OCI-LY3 (cell line): ENCODE results near the gene ABTB2.

Source experiments
- H2AFZ ChIP-seq: fragments of 200-600, 300-600 bp; shearing (Covaris generic); 2 replicates; pipeline ENCODE4 v1.6.0; 2014; ENCODE audit warnings: antibody characterized with exemption, low read depth, low read length
- H3K27ac ChIP-seq: fragments of 200-600, 300-600 bp; sonication (generic); 2 replicates; pipeline ENCODE4 v1.5.1; 2014; ENCODE audit warnings: mild to moderate bottlenecking, low read length, moderate library complexity, mixed read lengths
- H3K27me3 ChIP-seq: fragments of 200-600, 300-600 bp; sonication (generic); 2 replicates; pipeline ENCODE4 v1.6.1; 2014; ENCODE audit warnings: low read depth, low read length, mixed read lengths
- H3K36me3 ChIP-seq: fragments of 200-600, 300-600 bp; sonication (generic); replicated peaks from 2 replicates; pipeline ENCODE3; 2014; ENCODE audit warnings: low read depth, low read length, mixed read lengths
- H3K4me1 ChIP-seq: fragments of 300-600, 200-600 bp; sonication (generic); 2 replicates; pipeline ENCODE4 v1.6.1; 2014; ENCODE audit warnings: low read length, mixed read lengths
- H3K4me2 ChIP-seq: fragments of 200-600, 300-600 bp; sonication (generic); 2 replicates; pipeline ENCODE4 v1.6.1; 2014; ENCODE audit warnings: low read length, mixed read lengths
- H3K4me3 ChIP-seq: fragments of 300-600, 200-600 bp; sonication (generic); 2 replicates; pipeline ENCODE4 v1.5.1; 2014; ENCODE audit warnings: antibody characterized with exemption, mild to moderate bottlenecking, low read length, moderate library complexity
- H3K79me2 ChIP-seq: fragments of 300-600, 200-600 bp; shearing (Covaris generic); 2 replicates; pipeline ENCODE4 v1.6.1; 2014; ENCODE audit warnings: mild to moderate bottlenecking, low read length, mixed read lengths
- H3K9ac ChIP-seq: fragments of 300-600, 200-600 bp; shearing (Covaris generic); 2 replicates; pipeline ENCODE4 v1.6.0; 2014; ENCODE audit warnings: mild to moderate bottlenecking, low read length, moderate library complexity
- H3K9me3 ChIP-seq: fragments of 200-600, 300-600 bp; shearing (Covaris generic); 2 replicates; pipeline ENCODE4 v1.6.1; 2014; ENCODE audit warnings: low read length, mixed read lengths; ENCODE audit not compliant: insufficient read depth
- H4K20me1 ChIP-seq: fragments of 200-600, 300-600 bp; sonication (generic); 2 replicates; pipeline ENCODE4 v1.6.1; 2016; ENCODE audit warnings: low read length, mixed read lengths; ENCODE audit not compliant: insufficient read depth
- EZH2phosphoT487 ChIP-seq: fragments of 200-600 bp; shearing (Covaris generic); IDR thresholded peaks from 2 replicates; pipeline ENCODE4 v1.6.1; 2018; ENCODE audit warnings: antibody characterized with exemption, mixed run types, low read depth
- TF ChIP-seq, protein P1 (sequence below): fragments of 200-600, 300-600 bp; sonication (generic); IDR thresholded peaks from 2 replicates; pipeline ENCODE4 v1.5.1; 2014; ENCODE audit warnings: antibody characterized with exemption, low read length, low read depth

The ABTB2 gene

GRCh38 chr11:34174412-34175041 lies 183.3 kb downstream of the ABTB2 start:
- H3K79me2 ChIP-seq = no peaks in the 10 kb centered on the region
- H3K27me3 ChIP-seq = no peaks in the 10 kb centered on the region
- peak overlapping the region; percentile 44; the same call in 1 of the 2 replicates for H3K9ac ChIP-seq
- peak overlapping the region; percentile 93 for H3K4me2 ChIP-seq
- H3K4me3 ChIP-seq = peak overlapping the region; percentile 73
- no peaks in the 10 kb centered on the region for H4K20me1 ChIP-seq
- no peaks in the 10 kb centered on the region for H3K36me3 ChIP-seq
- H3K4me1 ChIP-seq = peaks cover 28% of the 10 kb centered on the region
- H3K9me3 ChIP-seq = no peaks in the 10 kb centered on the region
- no peak overlapping the region for H3K27ac ChIP-seq
- TF ChIP-seq, protein P1, sequence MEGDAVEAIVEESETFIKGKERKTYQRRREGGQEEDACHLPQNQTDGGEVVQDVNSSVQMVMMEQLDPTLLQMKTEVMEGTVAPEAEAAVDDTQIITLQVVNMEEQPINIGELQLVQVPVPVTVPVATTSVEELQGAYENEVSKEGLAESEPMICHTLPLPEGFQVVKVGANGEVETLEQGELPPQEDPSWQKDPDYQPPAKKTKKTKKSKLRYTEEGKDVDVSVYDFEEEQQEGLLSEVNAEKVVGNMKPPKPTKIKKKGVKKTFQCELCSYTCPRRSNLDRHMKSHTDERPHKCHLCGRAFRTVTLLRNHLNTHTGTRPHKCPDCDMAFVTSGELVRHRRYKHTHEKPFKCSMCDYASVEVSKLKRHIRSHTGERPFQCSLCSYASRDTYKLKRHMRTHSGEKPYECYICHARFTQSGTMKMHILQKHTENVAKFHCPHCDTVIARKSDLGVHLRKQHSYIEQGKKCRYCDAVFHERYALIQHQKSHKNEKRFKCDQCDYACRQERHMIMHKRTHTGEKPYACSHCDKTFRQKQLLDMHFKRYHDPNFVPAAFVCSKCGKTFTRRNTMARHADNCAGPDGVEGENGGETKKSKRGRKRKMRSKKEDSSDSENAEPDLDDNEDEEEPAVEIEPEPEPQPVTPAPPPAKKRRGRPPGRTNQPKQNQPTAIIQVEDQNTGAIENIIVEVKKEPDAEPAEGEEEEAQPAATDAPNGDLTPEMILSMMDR = peak; percentile 84
- no peak for TF ChIP-seq EZH2phosphoT487
- H2AFZ ChIP-seq = no peak overlapping the region

DNA sequence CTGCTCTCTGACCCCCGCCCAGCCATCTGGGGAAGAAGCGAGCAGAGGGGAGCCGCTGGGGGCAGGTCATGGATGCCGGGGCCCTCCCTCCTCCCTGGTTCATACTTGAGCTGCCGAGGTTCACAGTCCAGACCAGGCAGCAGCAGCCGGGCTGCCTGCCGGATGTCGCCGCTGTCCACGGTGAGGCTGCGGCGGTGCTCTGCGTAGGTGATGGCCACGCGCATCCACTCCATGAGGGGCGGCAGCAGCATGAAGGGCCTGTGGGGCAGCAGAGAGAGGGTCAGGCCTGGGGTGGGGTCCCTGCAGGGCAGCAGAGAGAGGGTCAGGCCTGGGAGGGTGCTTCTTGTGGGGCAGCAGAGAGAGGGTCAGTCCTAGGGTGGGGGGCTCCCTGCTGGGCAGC lies 184.8 kb downstream of the ABTB2 start:
- Histone ChIP-seq H3K4me2 (no peak overlapping the region), H3K36me3 (no peaks in the 10 kb centered on the region), H3K79me2 (no peaks in the 10 kb centered on the region), H3K9ac (no peak overlapping the region), H3K4me3 (no peak overlapping the region), H4K20me1 (no peaks in the 10 kb centered on the region), H3K4me1 (peaks cover 28% of the 10 kb centered on the region), H3K27ac (no peak overlapping the region), H2AFZ (no peak overlapping the region), H3K9me3 (no peaks in the 10 kb centered on the region), H3K27me3 (no peaks in the 10 kb centered on the region)
- no peak for TF ChIP-seq EZH2phosphoT487
- TF ChIP-seq, protein P1 = no peak

- H3K4me2 ChIP-seq = no peak overlapping the region
- H3K27ac ChIP-seq = no peak overlapping the region
- H3K9ac ChIP-seq = no peak overlapping the region
- H3K9me3 ChIP-seq = no peaks in the 10 kb centered on the region
- no peaks in the 10 kb centered on the region for H4K20me1 ChIP-seq
- H3K4me1 ChIP-seq = peaks cover 7% of the 10 kb centered on the region
- peaks cover 3% of the 10 kb centered on the region for H3K36me3 ChIP-seq
- no peaks in the 10 kb centered on the region for H3K79me2 ChIP-seq
- no peak for TF ChIP-seq EZH2phosphoT487
- TF ChIP-seq, protein P1 = no peak
- no peaks in the 10 kb centered on the region for H3K27me3 ChIP-seq
- H2AFZ ChIP-seq = no peak overlapping the region
- H3K4me3 ChIP-seq = no peak overlapping the region
Measured at GRCh38 chr11:34169686-34170085, 188.1 kb downstream of the ABTB2 start.

- no peak overlapping the region for H3K27ac ChIP-seq
- peaks cover 3% of the 10 kb centered on the region for H3K36me3 ChIP-seq
- H3K4me3 ChIP-seq = no peak overlapping the region
- no peak overlapping the region for H3K9ac ChIP-seq
- no peaks in the 10 kb centered on the region for H4K20me1 ChIP-seq
- no peaks in the 10 kb centered on the region for H3K27me3 ChIP-seq
- TF ChIP-seq, protein P1 = no peak
- TF ChIP-seq EZH2phosphoT487 = no peak
- H3K4me2 ChIP-seq = no peak overlapping the region
- no peak overlapping the region for H2AFZ ChIP-seq
- H3K4me1 ChIP-seq = peaks cover 3% of the 10 kb centered on the region
- H3K9me3 ChIP-seq = no peaks in the 10 kb centered on the region
- no peaks in the 10 kb centered on the region for H3K79me2 ChIP-seq
Measured at GRCh38 chr11:34168642-34169420, 189.0 kb downstream of the ABTB2 start.
